GM21529 (cell line): Measurements from ENCODE around the gene SPSB4.

ENCODE experiments used
- ATAC-seq: cut with Tn5 transposase; IDR thresholded peaks from one replicate; pipeline ENCODE4 v1.9.1; 2021; ENCODE audit not compliant: unreplicated experiment

The SPSB4 gene

GRCh38 chr3:141073580-141073979, 22.4 kb downstream of the SPSB4 start:
- ATAC-seq: no peak

GRCh38 chr3:141074529-141074928, 23.4 kb downstream of the SPSB4 start:
- no peak for ATAC-seq

- no peak for ATAC-seq
These were observed 25.1 kb downstream of the SPSB4 start for GRCh38 chr3:141076036-141076773.

- ATAC-seq: no peak
These were observed 25.8 kb downstream of the SPSB4 start for GRCh38 chr3:141076797-141077571.

- no peak for ATAC-seq
These were observed 26.5 kb downstream of the SPSB4 start for GRCh38 chr3:141077631-141078030.

- no peak for ATAC-seq
These were observed 27.1 kb downstream of the SPSB4 start for GRCh38 chr3:141078200-141078599.

GRCh38 chr3:141080431-141080830, 29.3 kb downstream of the SPSB4 start:
- ATAC-seq: no peak

- no peak for ATAC-seq
These were observed 30.1 kb downstream of the SPSB4 start for GRCh38 chr3:141081141-141081795.

- ATAC-seq: no peak
These were observed 30.9 kb downstream of the SPSB4 start for GRCh38 chr3:141082064-141082463.

- no peak for ATAC-seq
These were observed 32.1 kb downstream of the SPSB4 start for GRCh38 chr3:141083226-141083625.

- no peak for ATAC-seq
These were observed 32.9 kb downstream of the SPSB4 start for GRCh38 chr3:141083836-141084649.

GRCh38 chr3:141085343-141086070, 34.4 kb downstream of the SPSB4 start:
- ATAC-seq: no peak

- no peak for ATAC-seq
These were observed 35.0 kb downstream of the SPSB4 start for GRCh38 chr3:141086188-141086587.

- ATAC-seq: no peak
These were observed 36.1 kb downstream of the SPSB4 start for GRCh38 chr3:141087076-141087777.

- no peak for ATAC-seq
These were observed 36.6 kb downstream of the SPSB4 start for GRCh38 chr3:141087778-141088130.

- no peak for ATAC-seq
These were observed 38.4 kb downstream of the SPSB4 start for GRCh38 chr3:141089339-141090152.

- ATAC-seq: no peak
These were observed 40.3 kb downstream of the SPSB4 start for GRCh38 chr3:141091426-141091825.

GRCh38 chr3:141092663-141093062, 41.5 kb downstream of the SPSB4 start:
- no peak for ATAC-seq

GRCh38 chr3:141093397-141093796, 42.2 kb downstream of the SPSB4 start:
- ATAC-seq: no peak
